AG04449 (cell line): Measurements from ENCODE around the gene KIF3A.

Source experiments
- CTCF ChIA-PET: fragments of 350-600 bp; formaldehyde crosslinking; extraction: SDS; loops from one replicate; lab custom pipeline; 2021; ENCODE audit warnings: antibody characterized with exemption; lab: Yijun Ruan, JAX
- POLR2A ChIA-PET: fragments of 400-600, 350-600 bp; formaldehyde crosslinking; extraction: SDS; loops from one replicate; lab custom pipeline; 2020; ENCODE audit warnings: antibody characterized with exemption, inconsistent platforms; lab: Yijun Ruan, JAX
- DNase-seq: peaks from one replicate; pipeline ENCODE4 v3.0.0-alpha.2; 2010; ENCODE audit warnings: low read depth, low spot score
- H3K4me3 ChIP-seq: 2 replicates; pipeline ENCODE4 v1.5.1; 2011; ENCODE audit warnings: low read depth, mild to moderate bottlenecking, control low read depth, low read length
- TF ChIP-seq, protein P1 (sequence below): IDR thresholded peaks from one replicate; pipeline ENCODE4 v1.5.1; 2011; ENCODE audit warnings: mild to moderate bottlenecking, moderate library complexity, low read length, control low read depth, inconsistent platforms; ENCODE audit not compliant: insufficient read depth; ENCODE audit errors: missing control alignments

Gene KIF3A

DNA sequence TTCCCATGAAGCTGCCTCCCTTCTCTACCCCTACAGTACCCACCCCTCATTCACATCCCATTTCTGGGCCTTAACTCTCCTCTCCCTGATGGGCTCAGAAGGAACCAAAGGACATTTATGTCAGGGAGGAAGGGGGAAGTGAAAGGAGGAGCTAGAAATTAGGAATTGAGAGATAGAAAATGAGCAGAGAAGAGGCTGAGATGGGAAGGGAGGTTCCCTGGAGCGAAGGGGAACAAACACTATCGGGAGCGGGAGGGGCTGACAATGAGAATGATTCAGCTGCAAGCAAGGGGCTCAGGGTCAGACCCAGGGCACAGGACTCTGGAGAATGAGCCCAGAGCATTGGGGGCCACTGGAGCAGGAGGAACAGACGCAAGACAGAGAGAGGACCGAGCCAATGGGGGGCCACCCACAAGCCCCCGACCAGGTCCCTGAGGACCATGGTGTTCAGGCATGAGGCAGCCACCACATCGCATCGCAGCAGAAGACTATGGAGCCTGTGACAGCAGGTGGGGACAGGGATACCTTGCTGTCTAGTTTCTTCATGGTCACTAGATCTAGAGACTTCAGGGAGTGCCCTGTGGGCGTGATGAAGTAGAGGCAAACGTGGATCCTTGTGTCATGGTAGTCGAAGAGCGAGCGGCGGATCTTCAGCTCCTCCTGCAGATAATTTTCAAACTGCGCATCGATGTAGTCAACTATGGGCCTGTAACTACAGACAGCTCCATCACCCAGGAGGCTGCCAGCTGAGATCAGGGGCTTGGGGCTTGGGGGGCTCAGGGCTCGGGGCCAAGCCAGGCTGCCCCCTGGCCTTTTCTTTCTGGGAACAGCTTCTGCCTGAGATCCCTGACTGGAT is 26.1 kb upstream of the KIF3A start:
- no peak for DNase-seq
- POLR2A ChIA-PET: no interaction called here
- H3K4me3 ChIP-seq: no peak overlapping the region
- TF ChIP-seq, protein P1, sequence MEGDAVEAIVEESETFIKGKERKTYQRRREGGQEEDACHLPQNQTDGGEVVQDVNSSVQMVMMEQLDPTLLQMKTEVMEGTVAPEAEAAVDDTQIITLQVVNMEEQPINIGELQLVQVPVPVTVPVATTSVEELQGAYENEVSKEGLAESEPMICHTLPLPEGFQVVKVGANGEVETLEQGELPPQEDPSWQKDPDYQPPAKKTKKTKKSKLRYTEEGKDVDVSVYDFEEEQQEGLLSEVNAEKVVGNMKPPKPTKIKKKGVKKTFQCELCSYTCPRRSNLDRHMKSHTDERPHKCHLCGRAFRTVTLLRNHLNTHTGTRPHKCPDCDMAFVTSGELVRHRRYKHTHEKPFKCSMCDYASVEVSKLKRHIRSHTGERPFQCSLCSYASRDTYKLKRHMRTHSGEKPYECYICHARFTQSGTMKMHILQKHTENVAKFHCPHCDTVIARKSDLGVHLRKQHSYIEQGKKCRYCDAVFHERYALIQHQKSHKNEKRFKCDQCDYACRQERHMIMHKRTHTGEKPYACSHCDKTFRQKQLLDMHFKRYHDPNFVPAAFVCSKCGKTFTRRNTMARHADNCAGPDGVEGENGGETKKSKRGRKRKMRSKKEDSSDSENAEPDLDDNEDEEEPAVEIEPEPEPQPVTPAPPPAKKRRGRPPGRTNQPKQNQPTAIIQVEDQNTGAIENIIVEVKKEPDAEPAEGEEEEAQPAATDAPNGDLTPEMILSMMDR: no peak
- CTCF ChIA-PET: interaction anchor here (1.1 to 3.1 kb wide), 3 partner anchors 10 to 57 kb away, joined by 3 to 13 read pairs (median 3); no protein-coding TSS in a partner anchor

DNA sequence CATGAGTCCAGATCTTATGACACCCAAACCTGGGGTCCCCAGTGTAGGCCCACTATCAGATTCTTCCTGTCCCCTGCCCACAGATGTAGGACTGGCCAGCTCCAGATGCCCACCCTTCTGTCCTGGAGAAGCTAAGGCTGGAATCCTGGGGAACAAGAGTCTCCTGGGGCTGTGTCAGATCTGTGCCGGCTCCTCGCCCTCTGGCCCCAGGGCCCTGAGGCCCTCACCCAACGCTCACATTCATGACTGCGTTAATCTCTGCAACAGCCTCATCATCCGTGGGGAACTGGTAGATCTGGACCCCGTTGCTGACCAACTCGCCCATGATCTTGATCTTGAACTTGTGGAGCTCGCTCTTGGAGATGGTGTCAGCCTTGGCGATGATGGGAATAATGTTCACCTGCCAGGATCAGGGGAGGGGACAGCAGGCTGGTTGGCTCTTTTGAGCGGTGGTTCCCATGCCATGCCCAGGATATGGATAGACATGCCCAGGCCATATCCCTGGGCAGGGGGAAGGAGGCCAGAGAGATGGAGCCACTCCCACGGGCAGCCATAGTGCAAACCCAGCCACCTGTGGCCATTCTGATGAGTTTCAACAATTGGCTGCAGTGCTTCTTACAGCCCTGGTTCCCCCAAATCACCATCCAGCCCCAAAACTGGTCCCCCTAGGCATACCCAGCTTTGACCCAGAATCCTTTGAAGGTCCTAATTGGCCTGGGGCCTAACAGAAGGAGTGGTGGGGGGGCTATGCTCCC is 25.1 kb upstream of the KIF3A start:
- H3K4me3 ChIP-seq: no peak overlapping the region
- CTCF ChIA-PET: interaction anchor here (1.1 to 3.1 kb wide), 3 partner anchors 9 to 58 kb away, joined by 3 to 13 read pairs (median 3); no protein-coding TSS in a partner anchor
- POLR2A ChIA-PET: no interaction called here
- no peak for DNase-seq
- TF ChIP-seq, protein P1: no peak

DNA sequence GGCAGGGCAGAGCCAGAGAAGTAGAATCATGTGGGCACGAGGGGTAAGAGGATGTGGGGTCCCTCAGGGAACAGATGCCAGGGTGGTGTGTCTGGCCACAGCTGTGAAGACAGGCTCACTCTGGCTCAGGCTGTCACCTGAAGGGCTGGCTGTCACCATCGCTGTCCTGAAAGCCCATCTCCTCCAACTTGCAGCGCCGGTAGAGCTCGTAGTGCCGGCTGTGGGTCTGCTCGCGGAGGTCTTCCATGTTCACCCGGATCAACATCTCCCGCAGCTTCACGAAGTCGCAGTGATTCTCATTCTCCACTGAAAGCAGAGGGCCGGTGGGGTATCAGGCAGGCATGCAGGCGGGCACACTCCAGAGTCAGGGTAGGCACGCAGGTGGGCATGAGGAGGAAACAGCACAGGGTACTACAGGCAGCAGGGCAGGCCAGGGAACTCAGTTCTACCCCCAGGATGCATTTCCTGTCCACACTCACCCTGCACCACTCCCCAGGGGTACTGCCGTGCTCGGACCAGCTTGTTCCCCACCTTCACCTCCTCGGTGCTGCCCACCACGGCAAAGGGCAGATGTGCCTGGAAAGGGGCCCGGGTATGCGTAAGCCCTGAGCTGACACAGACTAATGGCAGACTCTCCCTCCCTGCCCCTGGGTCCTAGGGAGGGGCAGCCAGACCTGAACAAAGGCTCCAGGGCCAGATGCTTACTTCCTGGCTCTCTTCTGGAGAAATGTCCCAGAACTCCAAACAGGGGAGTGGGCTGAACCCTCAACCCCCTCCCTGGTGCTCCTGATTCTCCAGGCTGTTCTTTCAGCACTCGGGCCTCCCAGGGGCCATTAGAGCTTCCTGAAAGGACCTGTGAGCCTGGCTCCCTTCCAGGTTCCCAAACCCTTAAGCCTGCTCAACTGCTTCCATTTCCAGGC is 24.2 kb upstream of the KIF3A start:
- CTCF ChIA-PET: interaction anchor here (0.7 to 1.2 kb wide), 2 partner anchors 47 to 60 kb away, joined by 3 read pairs; no protein-coding TSS in a partner anchor
- DNase-seq: no peak
- no peak overlapping the region for H3K4me3 ChIP-seq
- POLR2A ChIA-PET: no interaction called here
- TF ChIP-seq, protein P1: no peak

DNA sequence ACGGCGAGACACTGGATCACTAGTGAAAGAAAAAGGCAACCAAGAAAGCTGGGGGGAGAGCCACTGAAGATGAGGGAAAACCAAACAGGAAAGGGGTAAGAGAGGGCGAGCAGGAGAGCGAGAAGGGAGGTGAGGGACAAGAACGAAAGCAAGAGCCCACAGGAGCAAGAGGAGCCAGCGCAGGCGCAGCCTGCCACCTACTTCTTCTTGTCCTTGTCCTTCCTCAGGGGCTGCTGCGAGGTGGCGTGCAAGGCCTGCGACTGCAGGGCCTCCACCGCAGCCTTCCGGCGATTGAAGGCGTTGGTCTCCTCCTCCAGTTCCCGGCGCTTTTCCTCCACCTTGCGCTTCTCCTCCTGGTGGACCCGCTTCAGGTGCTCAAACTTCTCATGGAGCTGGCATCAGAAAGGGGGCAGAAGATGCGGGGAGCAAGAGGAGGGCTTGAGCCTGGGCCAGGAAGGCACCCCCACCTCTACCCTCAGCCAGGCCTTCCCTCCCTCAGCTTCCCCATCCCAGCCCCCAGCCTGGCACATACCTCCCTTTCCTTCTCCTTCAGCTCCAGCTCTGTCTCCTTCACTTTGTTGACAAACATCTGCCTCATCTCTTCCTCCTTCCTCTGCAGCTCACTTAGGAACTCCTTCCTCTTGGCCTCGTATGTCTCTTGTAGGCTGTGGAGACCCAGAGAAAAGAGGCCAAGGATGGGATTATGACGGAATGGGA is 23.4 kb upstream of the KIF3A start:
- no peak overlapping the region for H3K4me3 ChIP-seq
- DNase-seq: no peak
- CTCF ChIA-PET: interaction anchor here (0.7 to 1.2 kb wide), 2 partner anchors 46 to 60 kb away, joined by 3 read pairs; no protein-coding TSS in a partner anchor
- POLR2A ChIA-PET: no interaction called here
- TF ChIP-seq, protein P1: no peak

DNA sequence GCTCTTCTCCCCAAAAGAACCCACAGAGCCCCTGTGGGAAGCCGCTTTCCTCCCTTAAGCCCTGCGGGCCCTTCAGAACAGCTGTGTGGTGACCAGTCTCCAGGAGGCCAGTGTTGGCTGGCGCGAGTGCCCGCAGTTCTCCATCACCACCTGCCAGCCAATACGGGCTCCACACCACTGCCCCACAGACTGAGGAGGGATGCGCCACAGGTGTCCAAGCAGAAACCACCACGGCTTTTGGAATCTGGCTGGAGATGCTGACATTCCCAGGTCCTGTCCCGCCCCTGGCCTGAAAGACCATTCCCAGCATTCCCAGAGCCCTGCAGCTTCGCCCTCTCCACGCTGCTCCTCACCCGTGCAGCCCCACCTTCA is 22.7 kb upstream of the KIF3A start:
- POLR2A ChIA-PET: no interaction called here
- TF ChIP-seq, protein P1: no peak

More for the DNA sequence above, 22.7 kb upstream of the KIF3A start:
- no peak for DNase-seq
- CTCF ChIA-PET: interaction anchor here (18.0 kb wide), 1 partner anchor 60 kb away, joined by 317 read pairs; the partner anchor contains the start of gene SOWAHA
- no peak overlapping the region for H3K4me3 ChIP-seq
